GM19452 (cell line): Measurements from ENCODE around the gene AKR1D1.
"Not testable (repeated sequence)": the region's sequence is repeated elsewhere in the genome, so short reads cannot be mapped to it uniquely, and the experiment has no call there.

ENCODE experiments used
- ATAC-seq: cut with Tn5 transposase; IDR thresholded peaks from one replicate; pipeline ENCODE4 v1.9.1; 2021; ENCODE audit not compliant: unreplicated experiment

Gene AKR1D1

GRCh38 chr7:138076196-138076595 is at the start of gene AKR1D1:
AKR1D1 (plus strand) TSS chr7:138076459; CDS start chr7:138076519, 60 bp downstream.
- no peak for ATAC-seq

- no peak for ATAC-seq
Observed at GRCh38 chr7:138027100-138027499, 49.2 kb upstream of the AKR1D1 start.

- ATAC-seq: no peak
Observed at GRCh38 chr7:138029126-138029525, 47.1 kb upstream of the AKR1D1 start.

- no peak for ATAC-seq
Observed at GRCh38 chr7:138029941-138030340, 46.3 kb upstream of the AKR1D1 start.

- ATAC-seq: no peak
Observed at GRCh38 chr7:138030679-138031351, 45.4 kb upstream of the AKR1D1 start.

GRCh38 chr7:138032186-138032585 is 44.1 kb upstream of the AKR1D1 start:
- ATAC-seq: peak; percentile 62

- ATAC-seq: no peak
Observed at GRCh38 chr7:138032770-138033169, 43.5 kb upstream of the AKR1D1 start.

GRCh38 chr7:138033241-138033640 is 43.0 kb upstream of the AKR1D1 start:
- ATAC-seq: no peak

GRCh38 chr7:138036135-138036534 is 40.1 kb upstream of the AKR1D1 start:
- no peak for ATAC-seq

GRCh38 chr7:138040063-138040462 is 36.2 kb upstream of the AKR1D1 start:
- not testable (repeated sequence) for ATAC-seq

- ATAC-seq: no peak
Observed at GRCh38 chr7:138044897-138045296, 31.4 kb upstream of the AKR1D1 start.

GRCh38 chr7:138047907-138048306 is 28.4 kb upstream of the AKR1D1 start:
- ATAC-seq: no peak

GRCh38 chr7:138049505-138050116 is 26.6 kb upstream of the AKR1D1 start:
- ATAC-seq: no peak

GRCh38 chr7:138051712-138052247 is 24.5 kb upstream of the AKR1D1 start:
- not testable (repeated sequence) for ATAC-seq

GRCh38 chr7:138052696-138053095 is 23.6 kb upstream of the AKR1D1 start:
- ATAC-seq: no peak

- ATAC-seq: not testable (repeated sequence)
Observed at GRCh38 chr7:138055698-138056097, 20.6 kb upstream of the AKR1D1 start.

GRCh38 chr7:138063400-138063799 is 12.9 kb upstream of the AKR1D1 start:
- ATAC-seq: no peak

GRCh38 chr7:138064856-138065357 is 11.4 kb upstream of the AKR1D1 start:
- ATAC-seq: no peak

GRCh38 chr7:138065827-138066226 is 10.4 kb upstream of the AKR1D1 start:
- ATAC-seq: no peak

- peak; percentile 72 for ATAC-seq
Observed at GRCh38 chr7:138066954-138067394, 9.3 kb upstream of the AKR1D1 start.

GRCh38 chr7:138067774-138068173 is 8.5 kb upstream of the AKR1D1 start:
- no peak for ATAC-seq

GRCh38 chr7:138070908-138071307 is 5.4 kb upstream of the AKR1D1 start:
- ATAC-seq: no peak
